ENCODE data around the gene TUBB.

- no peak for TF ChIP-seq CTCF (IDR thresholded peaks at IDR 0.05)
- TF ChIP-seq POLR2A (IDR thresholded peaks at IDR 0.05): no peak
Observed at GRCh38 chr6:30682143-30683117, 37.7 kb upstream of the TUBB start.
